ENCODE measurements around the gene TMEM183A.

TMEM183A gene

DNA sequence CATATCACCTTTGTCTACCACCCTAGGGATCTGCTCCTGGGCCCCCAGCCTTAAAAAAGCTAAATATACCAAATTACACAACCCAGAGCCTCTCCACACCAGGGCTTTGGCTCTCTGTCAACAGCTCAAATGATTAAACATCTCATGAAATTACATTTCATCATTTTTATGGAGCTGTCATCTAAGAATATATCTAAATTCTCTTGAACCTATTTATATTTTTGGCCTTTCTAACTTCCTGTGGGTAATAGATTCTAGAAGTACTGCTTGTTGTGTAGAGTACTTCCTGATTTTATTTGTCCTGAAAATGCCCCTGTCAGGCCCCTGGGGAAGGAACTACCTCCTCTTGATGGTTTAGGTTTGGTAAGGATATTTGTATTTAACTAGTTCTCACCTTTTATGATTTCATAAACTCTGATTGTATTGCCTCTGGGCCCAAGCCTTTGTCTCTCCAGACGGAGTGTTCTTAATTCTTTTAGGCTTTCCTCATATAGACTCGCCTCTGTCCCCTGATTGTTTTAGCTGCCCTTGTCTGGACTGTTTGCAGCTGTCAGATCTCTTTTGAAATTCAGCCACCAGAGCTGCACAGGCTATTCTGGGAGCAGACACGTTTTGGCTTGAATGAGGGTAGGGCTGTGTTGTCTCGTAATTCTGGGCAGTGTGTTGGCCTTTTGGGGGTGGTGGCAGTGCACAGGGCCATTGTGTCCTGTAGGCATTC is 62.0 kb downstream of the TMEM183A start:
- TF ChIP-seq, protein P1, sequence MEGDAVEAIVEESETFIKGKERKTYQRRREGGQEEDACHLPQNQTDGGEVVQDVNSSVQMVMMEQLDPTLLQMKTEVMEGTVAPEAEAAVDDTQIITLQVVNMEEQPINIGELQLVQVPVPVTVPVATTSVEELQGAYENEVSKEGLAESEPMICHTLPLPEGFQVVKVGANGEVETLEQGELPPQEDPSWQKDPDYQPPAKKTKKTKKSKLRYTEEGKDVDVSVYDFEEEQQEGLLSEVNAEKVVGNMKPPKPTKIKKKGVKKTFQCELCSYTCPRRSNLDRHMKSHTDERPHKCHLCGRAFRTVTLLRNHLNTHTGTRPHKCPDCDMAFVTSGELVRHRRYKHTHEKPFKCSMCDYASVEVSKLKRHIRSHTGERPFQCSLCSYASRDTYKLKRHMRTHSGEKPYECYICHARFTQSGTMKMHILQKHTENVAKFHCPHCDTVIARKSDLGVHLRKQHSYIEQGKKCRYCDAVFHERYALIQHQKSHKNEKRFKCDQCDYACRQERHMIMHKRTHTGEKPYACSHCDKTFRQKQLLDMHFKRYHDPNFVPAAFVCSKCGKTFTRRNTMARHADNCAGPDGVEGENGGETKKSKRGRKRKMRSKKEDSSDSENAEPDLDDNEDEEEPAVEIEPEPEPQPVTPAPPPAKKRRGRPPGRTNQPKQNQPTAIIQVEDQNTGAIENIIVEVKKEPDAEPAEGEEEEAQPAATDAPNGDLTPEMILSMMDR (IDR thresholded peaks at IDR 0.05) = no peak
- peaks cover 18% of the 10 kb centered on the region for H3K27me3 Mint-ChIP-seq (ENCODE audit: low read depth, poor library complexity)
- H3K27ac Mint-ChIP-seq = no peak overlapping the region

GRCh38 chr1:203072002-203072602 is 64.9 kb downstream of the TMEM183A start:
- H3K9me3 Mint-ChIP-seq = peaks cover 3% of the 10 kb centered on the region
- TF ChIP-seq, protein P1 (IDR thresholded peaks at IDR 0.05) = no peak
- DNase-seq = no peak
- H3K27me3 Mint-ChIP-seq (ENCODE audit: low read depth, poor library complexity) = peaks cover 47% of the 10 kb centered on the region
- H3K36me3 Mint-ChIP-seq (ENCODE audit: low read depth) = peaks cover 56% of the 10 kb centered on the region
- no peak overlapping the region for H3K27ac Mint-ChIP-seq
- H3K4me3 Mint-ChIP-seq = no peak overlapping the region
- peaks cover 13% of the 10 kb centered on the region for H3K4me1 Mint-ChIP-seq

More for the DNA sequence above, 62.0 kb downstream of the TMEM183A start:
- Mint-ChIP-seq H3K4me1 (peaks cover 8% of the 10 kb centered on the region), H3K9me3 (no peaks in the 10 kb centered on the region), H3K36me3 (ENCODE audit: low read depth) (peaks cover 59% of the 10 kb centered on the region), H3K4me3 (no peak overlapping the region)
- no peak for DNase-seq

DNA sequence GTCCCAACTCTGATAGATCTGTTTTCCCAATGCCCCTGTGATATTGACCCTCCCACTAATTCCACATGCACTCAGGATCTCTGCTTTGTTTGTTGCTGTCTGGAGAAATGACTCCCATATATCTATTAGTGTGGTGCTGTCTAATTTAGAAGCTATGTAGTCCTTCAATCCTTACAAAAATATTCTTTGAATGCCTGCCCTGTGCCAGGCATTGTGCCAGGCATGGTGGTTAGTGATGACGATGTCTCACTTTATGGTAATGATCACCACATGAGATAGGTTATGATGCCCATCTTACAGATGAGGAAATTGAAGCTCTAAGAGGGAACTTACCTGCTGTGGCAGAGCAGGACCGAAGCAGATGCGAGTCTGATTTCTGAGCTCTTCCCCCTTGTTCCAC is 65.7 kb downstream of the TMEM183A start:
- peaks cover 3% of the 10 kb centered on the region for H3K9me3 Mint-ChIP-seq
- no peak overlapping the region for H3K4me3 Mint-ChIP-seq
- H3K4me1 Mint-ChIP-seq = peaks cover 13% of the 10 kb centered on the region
- H3K27ac Mint-ChIP-seq = no peak overlapping the region
- TF ChIP-seq, protein P1 (IDR thresholded peaks at IDR 0.05) = no peak
- peaks cover 55% of the 10 kb centered on the region for H3K27me3 Mint-ChIP-seq (ENCODE audit: low read depth, poor library complexity)
- DNase-seq = no peak
- peaks cover 56% of the 10 kb centered on the region for H3K36me3 Mint-ChIP-seq (ENCODE audit: low read depth)

DNA sequence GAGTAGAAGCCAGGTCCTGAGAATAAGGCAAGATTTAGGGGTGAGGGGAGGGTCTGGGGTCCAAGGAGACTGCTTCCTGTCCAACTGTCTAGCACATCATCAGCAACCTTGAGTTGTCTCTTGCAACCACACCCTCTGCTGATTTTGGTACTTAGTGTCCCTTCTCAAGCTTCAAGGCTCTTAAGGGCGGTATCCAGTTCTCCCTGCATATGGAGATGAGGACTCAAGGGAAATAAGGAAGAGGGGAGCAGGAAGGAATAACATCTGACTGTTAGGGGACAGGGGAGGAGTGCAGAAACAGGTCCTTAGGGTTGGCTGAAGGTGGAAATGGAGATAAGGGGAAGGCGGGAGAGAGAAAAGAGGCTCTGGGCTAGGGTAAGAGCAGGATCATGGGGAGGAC is 66.3 kb downstream of the TMEM183A start:
- H3K4me3 Mint-ChIP-seq = no peak overlapping the region
- H3K9me3 Mint-ChIP-seq = peaks cover 3% of the 10 kb centered on the region
- DNase-seq = no peak
- H3K27ac Mint-ChIP-seq = no peak overlapping the region
- TF ChIP-seq, protein P1 (IDR thresholded peaks at IDR 0.05) = no peak
- peaks cover 13% of the 10 kb centered on the region for H3K4me1 Mint-ChIP-seq
- H3K36me3 Mint-ChIP-seq (ENCODE audit: low read depth) = peaks cover 58% of the 10 kb centered on the region
- peaks cover 59% of the 10 kb centered on the region for H3K27me3 Mint-ChIP-seq (ENCODE audit: low read depth, poor library complexity)
